AG10803 (cell line): ENCODE results near the gene VPS45.
"Not testable (repeated sequence)": the region's sequence is repeated elsewhere in the genome, so short reads cannot be mapped to it uniquely, and the experiment has no call there.

Experiments used
- DNase-seq: peaks from one replicate; pipeline ENCODE4 v3.0.0; 2010; ENCODE audit warnings: low read depth
- H3K4me3 ChIP-seq: 2 replicates; pipeline ENCODE4 v1.5.1; 2011; ENCODE audit warnings: mild to moderate bottlenecking, low read length, control low read depth
- TF ChIP-seq, protein P1 (sequence below): conservative IDR thresholded peaks from 2 replicates; pipeline ENCODE4 v1.5.1; 2011; ENCODE audit warnings: mild to moderate bottlenecking, low read length, control low read depth, inconsistent platforms

VPS45 gene

DNA sequence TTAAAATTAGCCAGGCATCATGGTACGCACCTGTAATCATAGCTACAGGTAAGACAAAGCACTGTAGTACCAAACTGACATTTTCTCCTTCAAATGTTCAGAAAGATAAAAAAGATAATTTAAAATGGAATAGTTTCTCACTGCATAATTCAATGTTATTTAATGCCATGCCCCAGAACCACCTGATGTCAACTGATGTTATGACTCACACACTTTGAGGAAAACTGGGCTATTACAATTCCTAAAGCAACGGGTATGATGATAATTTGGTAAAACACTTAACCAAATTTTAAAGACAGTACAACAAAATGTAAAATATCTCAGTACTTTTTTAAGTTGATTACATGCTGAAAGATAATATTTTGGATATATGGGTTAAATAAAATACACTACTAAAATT, 59.2 kb downstream of the VPS45 start:
- DNase-seq, result no peak
- TF ChIP-seq, protein P1, sequence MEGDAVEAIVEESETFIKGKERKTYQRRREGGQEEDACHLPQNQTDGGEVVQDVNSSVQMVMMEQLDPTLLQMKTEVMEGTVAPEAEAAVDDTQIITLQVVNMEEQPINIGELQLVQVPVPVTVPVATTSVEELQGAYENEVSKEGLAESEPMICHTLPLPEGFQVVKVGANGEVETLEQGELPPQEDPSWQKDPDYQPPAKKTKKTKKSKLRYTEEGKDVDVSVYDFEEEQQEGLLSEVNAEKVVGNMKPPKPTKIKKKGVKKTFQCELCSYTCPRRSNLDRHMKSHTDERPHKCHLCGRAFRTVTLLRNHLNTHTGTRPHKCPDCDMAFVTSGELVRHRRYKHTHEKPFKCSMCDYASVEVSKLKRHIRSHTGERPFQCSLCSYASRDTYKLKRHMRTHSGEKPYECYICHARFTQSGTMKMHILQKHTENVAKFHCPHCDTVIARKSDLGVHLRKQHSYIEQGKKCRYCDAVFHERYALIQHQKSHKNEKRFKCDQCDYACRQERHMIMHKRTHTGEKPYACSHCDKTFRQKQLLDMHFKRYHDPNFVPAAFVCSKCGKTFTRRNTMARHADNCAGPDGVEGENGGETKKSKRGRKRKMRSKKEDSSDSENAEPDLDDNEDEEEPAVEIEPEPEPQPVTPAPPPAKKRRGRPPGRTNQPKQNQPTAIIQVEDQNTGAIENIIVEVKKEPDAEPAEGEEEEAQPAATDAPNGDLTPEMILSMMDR, result no peak
- H3K4me3 ChIP-seq, result no peak overlapping the region

DNA sequence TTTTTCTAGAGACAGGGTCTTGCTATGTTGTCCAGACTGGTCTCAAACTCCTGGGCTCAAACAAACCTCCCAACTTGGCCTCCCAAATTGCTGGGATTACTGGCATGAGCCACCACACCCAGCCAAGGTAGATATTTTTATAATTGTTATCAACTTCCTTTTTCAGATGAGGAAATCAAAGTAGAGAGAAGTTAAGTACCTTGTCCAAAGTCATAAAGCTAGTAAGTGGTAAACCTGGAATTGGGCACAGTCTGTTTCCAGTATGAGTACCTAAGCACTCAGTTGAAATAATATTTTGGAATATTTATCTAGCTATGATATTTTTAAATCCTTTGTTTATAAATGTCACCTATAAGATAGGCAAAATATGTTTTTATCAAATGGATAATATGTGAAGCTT, 59.9 kb downstream of the VPS45 start:
- TF ChIP-seq, protein P1, result no peak
- no peak for DNase-seq
- H3K4me3 ChIP-seq, result no peak overlapping the region

DNA sequence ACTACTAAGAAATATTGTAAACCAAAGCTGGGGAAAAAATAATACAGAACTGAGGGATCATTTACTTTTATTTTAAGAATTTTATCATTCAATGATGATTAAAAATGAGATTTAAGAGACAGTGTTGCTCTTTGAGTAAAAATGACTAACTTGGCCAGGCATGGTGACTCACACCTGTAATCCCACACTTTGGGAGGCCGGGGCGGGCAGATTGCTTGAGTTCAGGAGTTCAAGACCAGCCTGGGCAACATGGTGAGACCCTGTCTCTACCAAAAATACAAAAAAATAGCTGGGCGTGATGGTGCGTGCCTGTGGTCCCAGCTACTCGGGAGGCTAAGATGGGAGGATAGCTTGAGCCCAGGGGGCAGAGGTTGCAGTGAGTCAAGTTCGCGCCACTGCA, 60.3 kb downstream of the VPS45 start:
- TF ChIP-seq, protein P1, result no peak
- no peak for DNase-seq
- H3K4me3 ChIP-seq, result no peak overlapping the region

DNA sequence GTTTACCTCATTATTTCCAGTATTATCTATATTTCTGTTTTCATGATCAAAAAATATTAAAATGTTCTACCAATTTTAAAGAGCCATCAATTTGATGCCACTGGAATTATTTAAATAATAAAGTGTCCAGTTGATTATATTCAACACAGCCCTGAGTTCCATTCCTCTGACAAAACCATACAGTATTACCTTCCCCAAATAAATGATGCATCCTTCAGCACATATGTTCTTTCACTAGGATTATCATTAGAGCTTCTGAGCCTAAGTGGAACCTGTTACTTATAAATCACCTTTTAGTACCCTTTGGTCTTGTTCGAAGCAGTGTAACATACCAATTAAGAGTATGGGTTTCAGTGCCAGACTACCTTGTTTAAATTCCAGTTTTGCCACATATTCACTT, 64.8 kb downstream of the VPS45 start:
- no peak for DNase-seq
- no peak overlapping the region for H3K4me3 ChIP-seq
- TF ChIP-seq, protein P1, result no peak

DNA sequence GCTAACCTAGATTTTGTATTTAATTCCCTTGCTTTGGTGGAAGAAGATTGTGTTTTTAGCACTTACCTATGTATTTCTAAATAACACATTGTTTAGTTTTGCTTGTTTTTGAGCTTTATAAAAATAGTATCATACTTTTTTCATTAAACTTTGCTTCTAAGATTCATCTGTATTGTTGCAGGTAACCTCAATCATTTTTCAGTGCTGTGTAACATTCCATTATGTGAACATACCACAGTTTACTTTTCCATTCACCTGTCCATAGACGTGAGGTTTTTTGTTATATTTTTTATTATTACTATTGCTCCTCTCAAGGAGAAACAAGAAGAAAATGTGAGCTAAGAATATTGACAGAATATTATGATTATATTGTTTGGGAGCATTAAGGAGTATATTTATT, 67.0 kb downstream of the VPS45 start:
- DNase-seq, result no peak
- no peak overlapping the region for H3K4me3 ChIP-seq
- TF ChIP-seq, protein P1, result no peak

DNA sequence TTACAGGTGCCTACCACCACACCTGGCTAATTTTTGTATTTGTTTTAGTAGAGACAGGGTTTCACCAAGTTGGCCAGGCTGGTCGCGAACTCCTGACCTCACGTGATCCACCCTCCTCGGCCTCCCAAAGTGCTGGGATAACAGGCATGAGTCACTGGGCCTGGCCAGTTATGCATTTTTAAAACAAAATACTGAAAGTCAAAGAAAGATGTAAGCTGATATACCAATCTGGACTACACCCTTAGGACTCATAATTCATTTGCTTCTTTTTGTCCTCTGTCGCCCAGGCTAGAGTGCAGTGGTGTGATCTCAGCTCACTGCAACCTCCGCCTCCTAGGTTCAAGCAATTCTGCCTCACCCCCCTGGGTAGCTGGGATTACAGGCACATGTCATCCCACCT, 67.8 kb downstream of the VPS45 start:
- not testable (repeated sequence) for H3K4me3 ChIP-seq, DNase-seq

DNA sequence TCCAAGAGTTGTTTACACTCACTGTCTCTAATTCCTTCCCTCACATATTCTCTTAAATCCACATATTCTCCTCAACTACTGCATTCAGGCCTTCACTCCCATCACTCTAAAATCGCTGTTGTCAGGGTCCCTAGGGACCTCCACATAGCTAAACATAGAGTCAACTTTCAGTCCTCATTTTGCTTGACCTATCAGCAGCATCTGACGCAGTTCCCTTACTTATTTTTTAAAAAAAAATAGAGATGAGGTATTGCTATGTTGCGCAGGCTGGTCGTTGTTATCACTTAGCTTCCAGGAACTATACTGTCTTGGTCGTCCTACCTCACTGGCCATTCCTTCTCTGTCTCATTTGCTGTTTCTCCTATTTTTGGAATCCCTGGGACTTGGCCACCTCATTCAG, 70.5 kb downstream of the VPS45 start:
- no peak for DNase-seq
- TF ChIP-seq, protein P1, result no peak
- no peak overlapping the region for H3K4me3 ChIP-seq

DNA sequence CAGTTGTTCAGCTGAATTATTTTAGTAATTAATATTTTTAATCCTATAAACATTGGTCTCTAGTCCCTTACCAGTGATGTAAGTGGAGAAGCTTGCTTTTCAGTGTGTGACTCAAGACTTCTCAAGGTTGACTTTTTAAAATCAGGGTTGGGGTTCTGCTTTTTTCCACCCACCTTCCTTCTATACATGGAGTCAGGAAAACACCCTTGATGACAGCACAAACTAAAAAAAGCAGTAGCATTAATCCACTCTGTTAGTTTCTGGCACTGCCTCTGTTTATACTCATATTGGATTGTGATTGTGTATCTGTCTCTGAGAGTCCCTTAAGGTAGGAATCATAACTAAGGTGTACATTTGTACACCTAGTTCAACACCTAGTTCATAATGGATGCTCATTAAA, 73.9 kb downstream of the VPS45 start:
- TF ChIP-seq, protein P1, result no peak
- no peak for DNase-seq
- no peak overlapping the region for H3K4me3 ChIP-seq
